ENCODE measurements around the gene APCDD1L. TPM values are rescaled to one million over a fixed set of nuclear protein-coding genes. Genes with fewer than 3 reads are reported as not detected.
"Not testable (repeated sequence)": the region's sequence is repeated elsewhere in the genome, so short reads cannot be mapped to it uniquely, and the experiment has no call there.

Gene APCDD1L
- total RNA-seq, 2 experiments from 2014 or later, result not detected

GRCh38 chr20:58417438-58417837, 97.8 kb downstream of the APCDD1L start:
- DNase-seq (no peak), ATAC-seq (no peak)
- Mint-ChIP-seq H3K36me3 (ENCODE audit: low read depth) (peaks cover 57% of the 10 kb centered on the region), H3K4me1 (ENCODE audit: low read depth) (peaks cover 25% of the 10 kb centered on the region), H3K27ac (no peak overlapping the region), H3K4me3 (no peak overlapping the region), H3K27me3 (ENCODE audit: low read depth) (no peaks in the 10 kb centered on the region), H3K9me3 (ENCODE audit: insufficient read depth) (no peaks in the 10 kb centered on the region)
- ChIA-PET CTCF (interaction anchor here (2.0 kb wide), 1 partner anchor 63 kb away, joined by 4 read pairs; no protein-coding TSS in a partner anchor), POLR2A (no interaction called here)

DNA sequence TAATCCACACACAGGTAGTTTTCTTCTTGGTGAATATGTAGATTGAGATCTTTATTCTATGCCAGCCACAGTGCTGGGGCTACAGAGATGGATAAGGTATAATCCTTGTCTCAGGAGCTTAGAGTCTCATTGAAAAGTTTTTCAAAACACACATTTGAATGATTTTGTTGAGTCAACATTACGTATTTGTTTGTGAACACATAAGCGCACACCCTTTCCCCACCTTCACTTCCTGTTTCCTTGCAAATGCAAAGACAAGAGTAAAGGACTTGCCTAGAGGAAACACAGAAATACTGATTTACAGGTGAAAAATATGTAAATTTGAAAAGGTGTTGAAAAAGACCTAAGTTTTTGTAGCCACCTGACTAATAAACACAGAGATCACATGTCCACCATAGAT, 98.4 kb downstream of the APCDD1L start:
- no peak for DNase-seq
- peaks cover 55% of the 10 kb centered on the region for H3K36me3 Mint-ChIP-seq (ENCODE audit: low read depth)
- ChIA-PET CTCF (no interaction called here), POLR2A (no interaction called here)
- H3K27ac Mint-ChIP-seq, result peak overlapping the region; percentile 28
- H3K9me3 Mint-ChIP-seq (ENCODE audit: insufficient read depth), result no peaks in the 10 kb centered on the region
- no peaks in the 10 kb centered on the region for H3K27me3 Mint-ChIP-seq (ENCODE audit: low read depth)
- no peak overlapping the region for H3K4me3 Mint-ChIP-seq
- peaks cover 25% of the 10 kb centered on the region for H3K4me1 Mint-ChIP-seq (ENCODE audit: low read depth)
- ATAC-seq, result no peak

- no peak for DNase-seq
- Mint-ChIP-seq H3K27me3 (ENCODE audit: low read depth) (no peaks in the 10 kb centered on the region), H3K27ac (no peak overlapping the region), H3K4me3 (no peak overlapping the region), H3K4me1 (ENCODE audit: low read depth) (peaks cover 25% of the 10 kb centered on the region), H3K9me3 (ENCODE audit: insufficient read depth) (no peaks in the 10 kb centered on the region), H3K36me3 (ENCODE audit: low read depth) (peaks cover 52% of the 10 kb centered on the region)
- ATAC-seq, result no peak
- ChIA-PET CTCF (no interaction called here), POLR2A (no interaction called here)
These were observed 99.1 kb downstream of the APCDD1L start for GRCh38 chr20:58416057-58416456.

GRCh38 chr20:58414786-58415185, 100.4 kb downstream of the APCDD1L start:
- ATAC-seq; H3K27me3 Mint-ChIP-seq (ENCODE audit: low read depth); H3K9me3 Mint-ChIP-seq (ENCODE audit: insufficient read depth); DNase-seq; POLR2A ChIA-PET; H3K27ac Mint-ChIP-seq; CTCF ChIA-PET; H3K4me3 Mint-ChIP-seq: not testable (repeated sequence)
- H3K36me3 Mint-ChIP-seq (ENCODE audit: low read depth), result peaks cover 46% of the 10 kb centered on the region
- peaks cover 27% of the 10 kb centered on the region for H3K4me1 Mint-ChIP-seq (ENCODE audit: low read depth)

DNA sequence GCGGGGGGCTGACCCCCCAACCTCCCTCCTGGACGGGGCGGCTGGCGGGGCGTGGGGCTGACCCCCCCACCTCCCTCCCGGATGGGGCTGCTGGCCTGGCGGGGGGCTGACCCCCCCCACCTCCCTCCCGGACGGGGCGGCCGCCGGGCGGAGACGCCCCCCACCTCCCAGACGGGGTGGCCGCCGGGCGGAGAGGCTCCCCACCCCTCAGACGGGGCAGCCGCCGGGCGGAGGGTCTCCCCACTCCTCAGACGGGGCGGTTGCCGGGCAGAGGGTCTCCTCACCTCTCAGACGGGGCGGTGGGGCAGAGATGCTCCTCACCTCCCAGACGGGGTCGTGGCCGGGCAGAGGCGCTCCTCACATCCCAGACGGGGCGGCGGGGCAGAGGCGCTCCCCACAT, 101.0 kb downstream of the APCDD1L start:
- ATAC-seq; POLR2A ChIA-PET; H3K27me3 Mint-ChIP-seq (ENCODE audit: low read depth); CTCF ChIA-PET; DNase-seq; H3K4me3 Mint-ChIP-seq; H3K9me3 Mint-ChIP-seq (ENCODE audit: insufficient read depth); H3K27ac Mint-ChIP-seq: not testable (repeated sequence)
- Mint-ChIP-seq H3K36me3 (ENCODE audit: low read depth) (peaks cover 40% of the 10 kb centered on the region), H3K4me1 (ENCODE audit: low read depth) (peaks cover 32% of the 10 kb centered on the region)

Other genes with a start within 250 kb of the APCDD1L start
- gene RAB22A, start 205.7 kb downstream of the APCDD1L start, total RNA-seq, result 10 to 100 TPM; 16.0 to 17.3 TPM
- 10 to 100 TPM; 34.5 to 36.8 TPM for gene VAPB, start 126.2 kb downstream of the APCDD1L start, total RNA-seq
- gene STX16, start 135.9 kb upstream of the APCDD1L start, total RNA-seq, result 100 to 1,000 TPM; 128 to 136 TPM
- gene NPEPL1, start 177.4 kb upstream of the APCDD1L start, total RNA-seq, result 10 to 100 TPM; 22.9 to 26.8 TPM